ENCODE measurements around the gene SMC1A. TPM values are rescaled to one million over a fixed set of nuclear protein-coding genes. Genes with fewer than 3 reads are reported as not detected.

SMC1A gene
- polyA plus RNA-seq, 4 donors: 7.0 to 45.4 (median 12.5) TPM

Other genes starting within 250 kb of the SMC1A start
- 10 to 100 TPM; 22.6 to 50.9 (median 26.4) TPM for gene KDM5C, start 197.4 kb downstream of the SMC1A start, polyA plus RNA-seq
- gene IQSEC2, start 141.1 kb downstream of the SMC1A start, polyA plus RNA-seq: 10 to 100 TPM; 14.9 to 44.5 (median 27.4) TPM
- 1 to 10 TPM in 2 of 4 donors, under 1 TPM in 1, not detected in 1; 0.75 to 2.0 (median 1.5) TPM for gene RIBC1, start 219 bp upstream of the SMC1A start, polyA plus RNA-seq
- gene HSD17B10, start 11.7 kb upstream of the SMC1A start, polyA plus RNA-seq: 100 to 1,000 TPM in 1 of 4 donors, 10 to 100 TPM in 3; 53.5 to 102 (median 78.7) TPM

Data from small intestine (tissue), 4 donors.